WTC11 (cell line): Measurements from ENCODE around the gene ANP32B. TPM values are rescaled to one million over a fixed set of nuclear protein-coding genes. Genes with fewer than 3 reads are reported as not detected.
"Not testable (repeated sequence)": the region's sequence is repeated elsewhere in the genome, so short reads cannot be mapped to it uniquely, and the experiment has no call there.

ENCODE experiments used
- ATAC-seq: fragments of 200-7000 bp; cut with Tn5 transposase; 2 replicates; pipeline ENCODE4 v1.10.0; 2021; ENCODE audit warnings: mild to moderate bottlenecking, moderate library complexity
- CTCF ChIA-PET: fragments of 300-600 bp; sonication (Branson Sonifier 250); formaldehyde crosslinking; loops from one replicate; lab custom pipeline; 2021; ENCODE audit warnings: antibody characterized with exemption; lab: Charles Lee
- POLR2A ChIA-PET: fragments of 350-600 bp; sonication (Branson Sonifier 250); formaldehyde crosslinking; loops from one replicate; lab custom pipeline; 2021; ENCODE audit warnings: antibody characterized with exemption; lab: Charles Lee
- DNase-seq: peaks from one replicate; pipeline ENCODE4 v3.0.0; 2021; ENCODE audit warnings: low spot score
- H3K27ac Mint-ChIP-seq: 2 replicates; pipeline ENCODE4 v1.8.0; 2021; ENCODE audit warnings: mixed read lengths
- H3K27me3 Mint-ChIP-seq: 2 replicates; pipeline ENCODE4 v1.8.0; 2021; ENCODE audit warnings: low read depth, mild to moderate bottlenecking, moderate library complexity, mixed read lengths
- H3K36me3 Mint-ChIP-seq: 2 replicates; pipeline ENCODE4 v1.8.0; 2021; ENCODE audit warnings: mixed read lengths
- H3K4me1 Mint-ChIP-seq: 2 replicates; pipeline ENCODE4 v1.8.0; 2022; ENCODE audit warnings: mixed read lengths
- H3K4me3 Mint-ChIP-seq: 2 replicates; pipeline ENCODE4 v1.8.0; 2021; ENCODE audit warnings: mild to moderate bottlenecking, moderate library complexity, mixed read lengths
- H3K9me3 Mint-ChIP-seq: 2 replicates; pipeline ENCODE4 v1.8.0; 2021; ENCODE audit warnings: mixed read lengths
- ATF2 ChIP-seq: sonication (generic); formaldehyde crosslinking; IDR thresholded peaks from 2 replicates; pipeline ENCODE4 v1.8.1; 2022; ENCODE audit warnings: low read depth, missing genetic modification reagents, borderline replicate concordance
- CTCF ChIP-seq: fragments of 200-600 bp; IDR thresholded peaks from 2 replicates; pipeline ENCODE4 v1.8.0; 2022; ENCODE audit warnings: antibody characterized with exemption
- EMX1 ChIP-seq: fragments of 250-450 bp; sonication (Bioruptor Pico); IDR thresholded peaks from 2 replicates; pipeline ENCODE4 v1.8.0; 2021; ENCODE audit warnings: mild to moderate bottlenecking
- FOXP1 ChIP-seq: sonication (generic); formaldehyde crosslinking; IDR thresholded peaks from 2 replicates; pipeline ENCODE4 v1.8.0; 2022; ENCODE audit warnings: missing genetic modification reagents, mild to moderate bottlenecking, moderate library complexity, borderline replicate concordance
- HMGXB4 ChIP-seq: sonication (generic); formaldehyde crosslinking; IDR thresholded peaks from 2 replicates; pipeline ENCODE4 v1.8.1; 2023; ENCODE audit warnings: mild to moderate bottlenecking, moderate library complexity, missing genetic modification reagents
- NFATC4 ChIP-seq: fragments of 250-450 bp; sonication (Bioruptor Pico); IDR thresholded peaks from 2 replicates; pipeline ENCODE4 v1.9.0; 2021; ENCODE audit warnings: mild to moderate bottlenecking
- RORB ChIP-seq: fragments of 250-450 bp; sonication (Bioruptor Pico); IDR thresholded peaks from 2 replicates; pipeline ENCODE4 v1.9.0; 2021; ENCODE audit warnings: mild to moderate bottlenecking
- TEAD1 ChIP-seq: sonication (generic); formaldehyde crosslinking; IDR thresholded peaks from 2 replicates; pipeline ENCODE4 v1.8.0; 2022; ENCODE audit warnings: mild to moderate bottlenecking, missing genetic modification reagents
- ZNF396 ChIP-seq: fragments of 250-450 bp; sonication (Bioruptor Pico); IDR thresholded peaks from 2 replicates; pipeline ENCODE4 v1.8.0; 2021; ENCODE audit warnings: mild to moderate bottlenecking, moderate library complexity, borderline replicate concordance
- ZNF416 ChIP-seq: fragments of 250-450 bp; sonication (Bioruptor Pico); IDR thresholded peaks from 2 replicates; pipeline ENCODE4 v1.9.0; 2021; ENCODE audit warnings: mild to moderate bottlenecking, inconsistent platforms
- total RNA-seq: library from RNA; stranded (reverse); gene quantifications from 3 replicates; pipeline ENCODE4 v1.2.3, GENCODE V29; 2021

ANP32B gene
- total RNA-seq, 1 experiment from 2014 or later = 150 TPM

GRCh38 chr9:97944612-97945011 is 38.5 kb upstream of the ANP32B start:
- Mint-ChIP-seq H3K4me3 (no peak overlapping the region), H3K36me3 (no peaks in the 10 kb centered on the region), H3K9me3 (no peaks in the 10 kb centered on the region), H3K27me3 (peaks cover 62% of the 10 kb centered on the region), H3K4me1 (no peaks in the 10 kb centered on the region), H3K27ac (no peak overlapping the region)
- ChIA-PET CTCF (no interaction called here), POLR2A (no interaction called here)
- ATAC-seq (no peak), DNase-seq (no peak)
- TF ChIP-seq TEAD1 (CRISPR knock-in tag) (no peak), EMX1 (CRISPR knock-in tag) (no peak), ZNF396 (CRISPR knock-in tag) (no peak), RORB (CRISPR knock-in tag) (no peak)

GRCh38 chr9:97945470-97945869 is 37.7 kb upstream of the ANP32B start:
- CTCF ChIA-PET, DNase-seq, H3K9me3 Mint-ChIP-seq, POLR2A ChIA-PET, H3K4me1 Mint-ChIP-seq, ATAC-seq, H3K4me3 Mint-ChIP-seq, H3K27ac Mint-ChIP-seq, H3K36me3 Mint-ChIP-seq: not testable (repeated sequence)
- peaks cover 64% of the 10 kb centered on the region for H3K27me3 Mint-ChIP-seq

- ATAC-seq, H3K36me3 Mint-ChIP-seq, CTCF ChIA-PET, POLR2A ChIA-PET, DNase-seq, H3K27ac Mint-ChIP-seq, H3K4me3 Mint-ChIP-seq, H3K4me1 Mint-ChIP-seq: not testable (repeated sequence)
- Mint-ChIP-seq H3K27me3 (peaks cover 65% of the 10 kb centered on the region), H3K9me3 (peaks cover 13% of the 10 kb centered on the region)
These were observed 36.0 kb upstream of the ANP32B start for GRCh38 chr9:97947094-97947493.

GRCh38 chr9:97950873-97951272 is 32.3 kb upstream of the ANP32B start:
- ATAC-seq, CTCF ChIA-PET, POLR2A ChIA-PET: not testable (repeated sequence)

GRCh38 chr9:97954550-97954989 is 28.6 kb upstream of the ANP32B start:
- no peak overlapping the region for H3K27ac Mint-ChIP-seq
- ATAC-seq = peak; percentile 100

More at GRCh38 chr9:97950873-97951272, 32.3 kb upstream of the ANP32B start:
- Mint-ChIP-seq H3K27me3 (peaks cover 62% of the 10 kb centered on the region), H3K9me3 (peaks cover 13% of the 10 kb centered on the region)
- H3K27ac Mint-ChIP-seq, H3K4me3 Mint-ChIP-seq, DNase-seq, H3K36me3 Mint-ChIP-seq, H3K4me1 Mint-ChIP-seq: not testable (repeated sequence)

GRCh38 chr9:97956331-97956730 is 26.8 kb upstream of the ANP32B start:
- Mint-ChIP-seq H3K4me1 (no peaks in the 10 kb centered on the region), H3K9me3 (peaks cover 3% of the 10 kb centered on the region), H3K36me3 (no peaks in the 10 kb centered on the region)
- ATAC-seq (no peak), DNase-seq (no peak)
- CTCF ChIA-PET = interaction anchor here (1.7 kb wide), 1 partner anchor 78 kb away, joined by 4 read pairs; no protein-coding TSS in a partner anchor
- TF ChIP-seq FOXP1 (no peak), ZNF416 (CRISPR knock-in tag) (no peak), HMGXB4 (CRISPR knock-in tag) (no peak), ATF2 (CRISPR knock-in tag) (no peak)
- TF ChIP-seq, all 79 proteins: peak for 0
- Mint-ChIP-seq H3K27ac (no peak overlapping the region), H3K4me3 (no peak overlapping the region), H3K27me3 (peaks cover 26% of the 10 kb centered on the region)
- POLR2A ChIA-PET = no interaction called here

More at GRCh38 chr9:97954550-97954989, 28.6 kb upstream of the ANP32B start:
- peaks cover 13% of the 10 kb centered on the region for H3K9me3 Mint-ChIP-seq
- peaks cover 34% of the 10 kb centered on the region for H3K27me3 Mint-ChIP-seq
- no peaks in the 10 kb centered on the region for H3K36me3 Mint-ChIP-seq
- ChIA-PET CTCF (interaction anchor here (0.5 to 1.5 kb wide), 5 partner anchors 19 to 80 kb away, joined by 3 to 5 read pairs (median 3); no protein-coding TSS in a partner anchor), POLR2A (no interaction called here)
- H3K4me1 Mint-ChIP-seq = no peaks in the 10 kb centered on the region
- H3K4me3 Mint-ChIP-seq = no peak overlapping the region
- TF ChIP-seq CTCF (peak; percentile 40; the same call in 1 of the 2 replicates), NFATC4 (no peak)
- DNase-seq = peak; percentile 71
